Measurements from ENCODE around the gene INSL3.

DNA sequence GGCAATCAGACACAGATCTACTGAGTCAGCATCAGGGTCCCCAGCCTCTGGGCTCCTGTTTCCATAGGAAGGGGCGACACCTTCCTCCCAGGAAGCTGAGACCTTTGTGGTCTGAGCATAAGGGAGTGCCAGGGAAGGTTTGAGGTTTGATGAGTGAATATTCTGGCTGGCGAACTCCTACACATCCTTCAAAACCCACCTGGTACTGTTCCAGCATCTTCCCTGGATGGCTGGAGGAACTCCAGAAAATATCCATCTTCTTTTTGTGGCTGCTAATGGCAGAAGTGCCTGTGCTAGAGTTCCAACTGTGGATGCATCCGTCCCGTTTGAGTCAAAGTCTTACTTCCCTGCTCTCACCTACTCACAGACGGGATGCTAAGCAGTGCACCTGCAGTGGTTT is 9.2 kb downstream of the INSL3 start:
- TF ChIP-seq, protein P1, sequence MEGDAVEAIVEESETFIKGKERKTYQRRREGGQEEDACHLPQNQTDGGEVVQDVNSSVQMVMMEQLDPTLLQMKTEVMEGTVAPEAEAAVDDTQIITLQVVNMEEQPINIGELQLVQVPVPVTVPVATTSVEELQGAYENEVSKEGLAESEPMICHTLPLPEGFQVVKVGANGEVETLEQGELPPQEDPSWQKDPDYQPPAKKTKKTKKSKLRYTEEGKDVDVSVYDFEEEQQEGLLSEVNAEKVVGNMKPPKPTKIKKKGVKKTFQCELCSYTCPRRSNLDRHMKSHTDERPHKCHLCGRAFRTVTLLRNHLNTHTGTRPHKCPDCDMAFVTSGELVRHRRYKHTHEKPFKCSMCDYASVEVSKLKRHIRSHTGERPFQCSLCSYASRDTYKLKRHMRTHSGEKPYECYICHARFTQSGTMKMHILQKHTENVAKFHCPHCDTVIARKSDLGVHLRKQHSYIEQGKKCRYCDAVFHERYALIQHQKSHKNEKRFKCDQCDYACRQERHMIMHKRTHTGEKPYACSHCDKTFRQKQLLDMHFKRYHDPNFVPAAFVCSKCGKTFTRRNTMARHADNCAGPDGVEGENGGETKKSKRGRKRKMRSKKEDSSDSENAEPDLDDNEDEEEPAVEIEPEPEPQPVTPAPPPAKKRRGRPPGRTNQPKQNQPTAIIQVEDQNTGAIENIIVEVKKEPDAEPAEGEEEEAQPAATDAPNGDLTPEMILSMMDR (CRISPR knock-in tag; IDR thresholded peaks at IDR 0.05): no peak
- TF ChIP-seq JUN (CRISPR knock-in tag; IDR thresholded peaks at IDR 0.05) (no peak), NR1H2 (CRISPR knock-in tag; IDR thresholded peaks at IDR 0.05; ENCODE audit: borderline replicate concordance, low read depth) (no peak), CBX5 (CRISPR knock-in tag; IDR thresholded peaks at IDR 0.05; ENCODE audit: borderline replicate concordance) (no peak), MAFF (IDR thresholded peaks at IDR 0.05; ENCODE audit: low read depth, low read length) (no peak), CHD2 (IDR thresholded peaks at IDR 0.05; ENCODE audit: low read depth, low read length) (no peak), CEBPG (CRISPR knock-in tag; IDR thresholded peaks at IDR 0.05) (no peak), POLR2A (IDR thresholded peaks at IDR 0.05; ENCODE audit: insufficient read depth in 1 of 2, low read depth in 2 of 2, low read length in 2 of 2) (no peak), EZH2 (conservative IDR thresholded peaks at IDR 0.05; ENCODE audit: low read depth, low read length) (no peak)
- TF ChIP-seq, protein P2, sequence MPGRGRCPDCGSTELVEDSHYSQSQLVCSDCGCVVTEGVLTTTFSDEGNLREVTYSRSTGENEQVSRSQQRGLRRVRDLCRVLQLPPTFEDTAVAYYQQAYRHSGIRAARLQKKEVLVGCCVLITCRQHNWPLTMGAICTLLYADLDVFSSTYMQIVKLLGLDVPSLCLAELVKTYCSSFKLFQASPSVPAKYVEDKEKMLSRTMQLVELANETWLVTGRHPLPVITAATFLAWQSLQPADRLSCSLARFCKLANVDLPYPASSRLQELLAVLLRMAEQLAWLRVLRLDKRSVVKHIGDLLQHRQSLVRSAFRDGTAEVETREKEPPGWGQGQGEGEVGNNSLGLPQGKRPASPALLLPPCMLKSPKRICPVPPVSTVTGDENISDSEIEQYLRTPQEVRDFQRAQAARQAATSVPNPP (CRISPR knock-in tag; IDR thresholded peaks at IDR 0.05): no peak
